Body of pancreas (tissue), 4 donors: ENCODE measurements around the gene SPESP1. TPM values are rescaled to one million over a fixed set of nuclear protein-coding genes. Genes with fewer than 3 reads are reported as not detected.

Source experiments
- ATAC-seq: fragments of 150-250 bp; one replicate; pipeline ENCODE4 v1.9.1; 2016
- DNase-seq, 4 donors: peaks; one replicate each; pipeline ENCODE4 v3.0.0-alpha.2; 2019
- H3K27ac ChIP-seq, 4 donors: fragments of 200-600 bp; sonication (generic); 1 replicate in 3 of 4; 2 replicates in 1 of 4; pipeline versions ENCODE4 v1.5.1 to v1.6.1; 2016 to 2019; ENCODE audit warnings: mild to moderate bottlenecking in 1 of 4, mixed read lengths in 1 of 4, moderate library complexity in 1 of 4
- H3K27me3 ChIP-seq, 2 donors: fragments of 200-600 bp; sonication (generic); one replicate each; pipeline ENCODE4 v1.6.0; 2016; ENCODE audit warnings: mild to moderate bottlenecking in 1 of 2
- H3K36me3 ChIP-seq, 2 donors: fragments of 200-600 bp; sonication (generic); replicated peaks in 1 of 2; 2 replicates each; pipeline ENCODE4 v1.5.1; 2016; ENCODE audit warnings: low read depth in 2 of 2; ENCODE audit not compliant: insufficient read depth in 1 of 2
- H3K4me1 ChIP-seq: fragments of 200-600 bp; sonication (generic); one replicate; pipeline ENCODE4 v1.6.0; 2016
- H3K4me3 ChIP-seq, 2 donors: fragments of 200-600 bp; sonication (generic); 1 replicate in 1 of 2; 2 replicates in 1 of 2; pipeline ENCODE4 v1.5.1; 2016 to 2019
- H3K9me3 ChIP-seq, 3 donors: fragments of 200-600 bp; sonication (generic); 1 replicate in 2 of 3; 2 replicates in 1 of 3; pipeline ENCODE4 v1.5.1; 2016
- CTCF ChIP-seq, 7 experiments: fragments of 450-650 bp in 4 of 7; fragments of 200-600 bp in 3 of 7; sonication (generic) in 3 of 7; IDR thresholded peaks; one replicate each; pipeline ENCODE4 v1.5.1; 2016 to 2019; ENCODE audit warnings: antibody characterized with exemption in 7 of 7
- POLR2A ChIP-seq, 3 donors: fragments of 450-650 bp; IDR thresholded peaks; one replicate each; pipeline ENCODE4 v1.6.1; 2016; ENCODE audit warnings: antibody characterized with exemption in 3 of 3, mild to moderate bottlenecking in 2 of 3
- whole genome bisulfite sequencing, 2 donors: methylation state at CpG; one replicate each; pipeline ENCODE4 v1.1.5; 2017; 5-methylcytosine and 5-hydroxymethylcytosine counted together
- intact Hi-C: fragments of 100-400 bp; cut with DNase I; formaldehyde crosslinking; loops from one replicate; pipeline ENCODE4 v1.15.1; 2023
- total RNA-seq, 2 donors: library from RNA; depleted of rRNA; stranded (reverse); fragments of >200 nt; gene quantifications; one replicate each; pipeline ENCODE4 v1.1.0, GENCODE V29; 2016

SPESP1 gene
- total RNA-seq, 2 donors from 2014 or later: 2.1 TPM; not detected in 1

GRCh38 chr15:68987120-68987519 lies 56.8 kb downstream of the SPESP1 start:
- Histone ChIP-seq H3K27ac (no peak overlapping the region), H3K36me3 (no peaks in the 10 kb centered on the region), H3K9me3 (no peaks in the 10 kb centered on the region), H3K4me3 (no peak overlapping the region), H3K4me1 (peaks cover 12% of the 10 kb centered on the region), H3K27me3 (no peaks in the 10 kb centered on the region)
- TF ChIP-seq POLR2A (IDR thresholded peaks at IDR 0.05) (no peak), CTCF (IDR thresholded peaks at IDR 0.05) (no peak)
- ATAC-seq (no peak), DNase-seq (no peak)
- WGBS, 2 donors: 94 to 96% methylated on average over 6 of the region's 6 CpGs
- intact Hi-C loops: no loop called here

- WGBS, 2 donors: 0 to 59% methylated on average over 1 of the region's 1 CpG
Observed at GRCh38 chr15:68987676-68988075, 57.4 kb downstream of the SPESP1 start.

GRCh38 chr15:68989541-68990230 lies 59.4 kb downstream of the SPESP1 start:
- Histone ChIP-seq H3K27ac (no peak overlapping the region), H3K4me3 (no peak overlapping the region), H3K4me1 (no peaks in the 10 kb centered on the region), H3K9me3 (no peaks in the 10 kb centered on the region), H3K27me3 (no peaks in the 10 kb centered on the region), H3K36me3 (no peaks in the 10 kb centered on the region)
- TF ChIP-seq POLR2A (IDR thresholded peaks at IDR 0.05) (no peak), CTCF (IDR thresholded peaks at IDR 0.05) (no peak)
- DNase-seq: no peak
- intact Hi-C loops: no loop called here
- whole genome bisulfite sequencing, 2 donors: 89 to 92% methylated on average over 2 of the region's 2 CpGs
- no peak for ATAC-seq

More at GRCh38 chr15:68987676-68988075, 57.4 kb downstream of the SPESP1 start:
- no peak for ATAC-seq
- peaks cover 12% of the 10 kb centered on the region for H3K4me1 ChIP-seq
- H3K27me3 ChIP-seq: no peaks in the 10 kb centered on the region
- no peak overlapping the region for H3K27ac ChIP-seq
- H3K36me3 ChIP-seq: no peaks in the 10 kb centered on the region
- H3K4me3 ChIP-seq: no peak overlapping the region
- no peak for DNase-seq
- TF ChIP-seq POLR2A (IDR thresholded peaks at IDR 0.05): no peak
- TF ChIP-seq CTCF (IDR thresholded peaks at IDR 0.05): no peak
- intact Hi-C loops: no loop called here
- H3K9me3 ChIP-seq: no peaks in the 10 kb centered on the region

GRCh38 chr15:68990231-68990991 lies 60.1 kb downstream of the SPESP1 start:
- intact Hi-C loops: no loop called here
- no peaks in the 10 kb centered on the region for H3K27me3 ChIP-seq
- no peak for DNase-seq
- no peaks in the 10 kb centered on the region for H3K9me3 ChIP-seq
- no peak overlapping the region for H3K4me3 ChIP-seq
- H3K36me3 ChIP-seq: no peaks in the 10 kb centered on the region
- H3K27ac ChIP-seq: no peak overlapping the region
- no peak for ATAC-seq
- WGBS, 2 donors: 77 to 83% methylated on average over 7 of the region's 7 CpGs
- TF ChIP-seq POLR2A (IDR thresholded peaks at IDR 0.05) (no peak), CTCF (IDR thresholded peaks at IDR 0.05) (no peak)
- H3K4me1 ChIP-seq: no peaks in the 10 kb centered on the region
